Endodermal cell (in vitro differentiated cells): ENCODE results near the gene TMED7. TPM values are rescaled to one million over a fixed set of nuclear protein-coding genes. Genes with fewer than 3 reads are reported as not detected.

Experiments
- DNase-seq: peaks from one replicate; pipeline ENCODE4 v3.0.0-alpha.2; 2017
- H3K27ac ChIP-seq: 2 replicates; pipeline ENCODE4 v1.5.1; 2013; ENCODE audit warnings: mild to moderate bottlenecking, low read depth, low read length, moderate library complexity
- H3K27me3 ChIP-seq: 2 replicates; pipeline ENCODE4 v1.6.1; 2013; ENCODE audit warnings: mild to moderate bottlenecking, low read length, moderate library complexity; ENCODE audit not compliant: insufficient read depth, control insufficient read depth, poor library complexity, severe bottlenecking
- H3K36me3 ChIP-seq: 2 replicates; pipeline ENCODE4 v1.7.0; 2013; ENCODE audit warnings: mild to moderate bottlenecking, low read length, moderate library complexity; ENCODE audit not compliant: control insufficient read depth, insufficient read depth
- H3K4me1 ChIP-seq: one replicate; pipeline ENCODE4 v1.7.0; 2013; ENCODE audit warnings: low read length; ENCODE audit not compliant: control insufficient read depth, insufficient read depth
- H3K4me3 ChIP-seq: 2 replicates; pipeline ENCODE4 v1.5.1; 2013; ENCODE audit warnings: mild to moderate bottlenecking, low read length, moderate library complexity
- H3K9ac ChIP-seq: 2 replicates; pipeline ENCODE4 v1.6.1; 2013; ENCODE audit warnings: mild to moderate bottlenecking, low read length, moderate library complexity; ENCODE audit not compliant: poor library complexity, severe bottlenecking; ENCODE audit errors: extremely low read depth
- H3K9me3 ChIP-seq: 2 replicates; pipeline ENCODE4 v1.6.1; 2013; ENCODE audit warnings: mild to moderate bottlenecking, low read length, moderate library complexity; ENCODE audit not compliant: control insufficient read depth
- H3K27ac Mint-ChIP-seq: 2 replicates; pipeline ENCODE4 v1.8.0; 2020; ENCODE audit warnings: mixed read lengths
- H3K27me3 Mint-ChIP-seq: 2 replicates; pipeline ENCODE4 v1.8.0; 2021; ENCODE audit warnings: mild to moderate bottlenecking, mixed read lengths; ENCODE audit not compliant: insufficient read depth
- H3K36me3 Mint-ChIP-seq: 2 replicates; pipeline ENCODE4 v1.8.0; 2020; ENCODE audit warnings: low read depth, mixed read lengths
- H3K4me1 Mint-ChIP-seq: 2 replicates; pipeline ENCODE4 v1.8.0; 2020; ENCODE audit warnings: mixed read lengths
- H3K4me3 Mint-ChIP-seq: 2 replicates; pipeline ENCODE4 v1.8.0; 2020; ENCODE audit warnings: mild to moderate bottlenecking, moderate library complexity, mixed read lengths
- H3K9me3 Mint-ChIP-seq: 2 replicates; pipeline ENCODE4 v1.8.0; 2020; ENCODE audit warnings: mild to moderate bottlenecking, mixed read lengths
- CTCF ChIP-seq: fragments of 200-600 bp; sonication (generic); conservative IDR thresholded peaks from 2 replicates; pipeline ENCODE4 v1.5.0; 2021; ENCODE audit warnings: antibody characterized with exemption, mild to moderate bottlenecking
- WGBS, 2 experiments: methylation state at CpG; one replicate each; pipeline versions ENCODE4 v1.1.5 to v1.1.7; 2013; ENCODE audit warnings: missing lambda C conversion rate in 2 of 2, mixed read lengths in 1 of 2; ENCODE audit not compliant: insufficient coverage in 1 of 2, insufficient read length in 1 of 2; 5-methylcytosine and 5-hydroxymethylcytosine counted together
- total RNA-seq, 2 donors: library from RNA; stranded (reverse); fragmentation: NEBNext Ultra II Directional in 1 of 2; extraction: Animal tissue kit (Norgen Biotek cat#: 25700) in 1 of 2; gene quantifications; 2 replicates in 1 of 2; 3 replicates in 1 of 2; pipeline ENCODE4 v1.2.1, GENCODE V29; 2021

Gene TMED7
- total RNA-seq, 2 donors from 2014 or later: 64.4 to 75.3 TPM

GRCh38 chr5:115577329-115577728 lies 48.5 kb downstream of the TMED7 start:
- no peaks in the 10 kb centered on the region for H3K36me3 ChIP-seq
- H3K9me3 ChIP-seq: no peaks in the 10 kb centered on the region
- Mint-ChIP-seq H3K27ac (no peak overlapping the region), H3K4me1 (no peaks in the 10 kb centered on the region), H3K36me3 (no peaks in the 10 kb centered on the region), H3K4me3 (no peak overlapping the region), H3K9me3 (no peaks in the 10 kb centered on the region), H3K27me3 (no peaks in the 10 kb centered on the region)
- TF ChIP-seq CTCF: no peak
- no peaks in the 10 kb centered on the region for H3K27me3 ChIP-seq
- H3K27ac ChIP-seq: no peak overlapping the region
- DNase-seq: no peak
- no peak overlapping the region for H3K9ac ChIP-seq
- 89% methylated on average over 2 of the region's 2 CpGs; no CpG with 5 or more reads in 1 of the 2 experiments for WGBS, 2 experiments
- no peak overlapping the region for H3K4me3 ChIP-seq
- no peaks in the 10 kb centered on the region for H3K4me1 ChIP-seq

GRCh38 chr5:115575167-115576070 lies 50.4 kb downstream of the TMED7 start:
- 84 to 92% methylated on average over 3 to 5 of the region's 5 CpGs for WGBS, 2 experiments
- Histone ChIP-seq H3K27me3 (no peaks in the 10 kb centered on the region), H3K27ac (no peak overlapping the region), H3K4me3 (no peak overlapping the region), H3K4me1 (no peaks in the 10 kb centered on the region), H3K9me3 (no peaks in the 10 kb centered on the region), H3K36me3 (no peaks in the 10 kb centered on the region), H3K9ac (no peak overlapping the region)
- Mint-ChIP-seq H3K4me1 (no peaks in the 10 kb centered on the region), H3K27ac (no peak overlapping the region), H3K27me3 (no peaks in the 10 kb centered on the region), H3K9me3 (no peaks in the 10 kb centered on the region), H3K36me3 (no peaks in the 10 kb centered on the region), H3K4me3 (no peak overlapping the region)
- no peak for TF ChIP-seq CTCF
- DNase-seq: no peak

GRCh38 chr5:115573133-115573532 lies 52.7 kb downstream of the TMED7 start:
- Histone ChIP-seq H3K9me3 (no peaks in the 10 kb centered on the region), H3K27me3 (no peaks in the 10 kb centered on the region), H3K9ac (no peak overlapping the region), H3K27ac (no peak overlapping the region), H3K4me3 (no peak overlapping the region), H3K4me1 (no peaks in the 10 kb centered on the region), H3K36me3 (no peaks in the 10 kb centered on the region)
- no peak overlapping the region for H3K4me3 Mint-ChIP-seq
- no peak overlapping the region for H3K27ac Mint-ChIP-seq
- WGBS, 2 experiments: 86% methylated on average over 2 of the region's 2 CpGs; no CpG with 5 or more reads in 1 of the 2 experiments
- H3K9me3 Mint-ChIP-seq: no peaks in the 10 kb centered on the region
- TF ChIP-seq CTCF: no peak
- no peak for DNase-seq
- H3K27me3 Mint-ChIP-seq: no peaks in the 10 kb centered on the region
- H3K36me3 Mint-ChIP-seq: no peaks in the 10 kb centered on the region
- H3K4me1 Mint-ChIP-seq: no peaks in the 10 kb centered on the region
